A549 (cell line): ENCODE data around the gene NLRP11. TPM values are rescaled to one million over a fixed set of nuclear protein-coding genes. Genes with fewer than 3 reads are reported as not detected.

Source experiments
- ATAC-seq, 2 experiments: fragments of 200-7000 bp in 1 of 2; fragments of >200 bp in 1 of 2; cut with Nextera tagmentation in 1 of 2; cut with Tn5 transposase in 1 of 2; 3 replicates each; pipeline versions ENCODE4 v1.8.0 to v1.9.1; 2018 to 2020; ENCODE audit warnings: mild to moderate bottlenecking in 1 of 2, moderate library complexity in 1 of 2
- CTCF ChIA-PET: fragments of 300-600 bp; sonication (Branson Sonifier 250); formaldehyde crosslinking; extraction: SDS; loops from one replicate; lab custom pipeline; 2021; ENCODE audit warnings: antibody characterized with exemption, inconsistent platforms; lab: Yijun Ruan, JAX
- POLR2A ChIA-PET: fragments of 350-600 bp; formaldehyde crosslinking; extraction: SDS; loops from one replicate; lab custom pipeline; 2021; ENCODE audit warnings: antibody characterized with exemption, inconsistent platforms; lab: Yijun Ruan, JAX
- DNase-seq, 2 experiments: peaks; one replicate each; pipeline versions ENCODE4 v3.0.0 to v3.0.0-alpha.2; 2011 to 2016; ENCODE audit warnings: low read depth in 1 of 2, low spot score in 1 of 2
- FAIRE-seq: peaks from 2 replicates; lab custom pipeline; 2011; peaks lifted over from hg19 to GRCh38; lab: Jason Lieb, UNC
- H3K27ac ChIP-seq, 2 experiments: fragments of >200 bp; sonication (Bioruptor Twin); formaldehyde crosslinking; 3 replicates each; pipeline ENCODE4 v1.5.1; 2016 to 2017
- H3K4me1 ChIP-seq: fragments of >200 bp; sonication (Bioruptor Twin); formaldehyde crosslinking; 3 replicates; pipeline ENCODE4 v1.6.1; 2016
- H3K4me2 ChIP-seq: fragments of >200 bp; sonication (Bioruptor Twin); formaldehyde crosslinking; 3 replicates; pipeline ENCODE4 v1.6.1; 2016
- H3K4me3 ChIP-seq: fragments of >200 bp; sonication (Bioruptor Twin); formaldehyde crosslinking; 3 replicates; pipeline ENCODE4 v1.5.1; 2016
- H3K9me3 ChIP-seq: fragments of >200 bp; sonication (Bioruptor Twin); formaldehyde crosslinking; 3 replicates; pipeline ENCODE4 v1.6.1; 2016
- CBX2 ChIP-seq: fragments of 200-600 bp; sonication (generic); IDR thresholded peaks from 2 replicates; pipeline ENCODE4 v1.6.1; 2016; ENCODE audit warnings: low read depth, mild to moderate bottlenecking, borderline replicate concordance
- CEBPB ChIP-seq, 2 experiments: fragments of >200 bp in 1 of 2; sonication (Bioruptor Twin) in 1 of 2; formaldehyde crosslinking in 1 of 2; IDR thresholded peaks; 2 replicates each; pipeline ENCODE4 v1.6.1; 2012 to 2016
- CHD4 ChIP-seq: fragments of 200-600 bp; sonication (generic); IDR thresholded peaks from 2 replicates; pipeline ENCODE4 v1.6.1; 2016; ENCODE audit warnings: antibody characterized with exemption, mild to moderate bottlenecking, borderline replicate concordance
- FOSL2 ChIP-seq, 2 experiments: fragments of 450-650 bp in 1 of 2; fragments of >200 bp in 1 of 2; sonication (Bioruptor Twin) in 1 of 2; formaldehyde crosslinking; IDR thresholded peaks; 2 replicates each; pipeline versions ENCODE4 v1.5.0 to v1.6.1; 2016 to 2020; ENCODE audit warnings: mild to moderate bottlenecking in 1 of 2, moderate library complexity in 1 of 2
- FOXS1 ChIP-seq: fragments of 250-450 bp; sonication (Bioruptor Pico); IDR thresholded peaks from 2 replicates; pipeline ENCODE4 v1.5.0; 2020; ENCODE audit warnings: mild to moderate bottlenecking, moderate library complexity
- HEYL ChIP-seq: fragments of 250-450 bp; sonication (Bioruptor Pico); IDR thresholded peaks from 2 replicates; pipeline ENCODE4 v1.8.0; 2021; ENCODE audit warnings: mild to moderate bottlenecking, moderate library complexity
- HOXB5 ChIP-seq: fragments of 250-450 bp; sonication (Bioruptor Pico); IDR thresholded peaks from 2 replicates; pipeline ENCODE4 v1.5.0; 2020; ENCODE audit warnings: mild to moderate bottlenecking, moderate library complexity
- JUNB ChIP-seq: fragments of >200 bp; sonication (Bioruptor Twin); formaldehyde crosslinking; IDR thresholded peaks from 2 replicates; pipeline ENCODE4 v1.6.1; 2016
- KDM1A ChIP-seq: fragments of 200-600 bp; sonication (generic); IDR thresholded peaks from 2 replicates; pipeline ENCODE4 v1.6.1; 2016; ENCODE audit warnings: low read depth, mild to moderate bottlenecking
- KDM5A ChIP-seq: fragments of 200-600 bp; sonication (generic); IDR thresholded peaks from 2 replicates; pipeline ENCODE4 v1.6.1; 2016; ENCODE audit warnings: antibody characterized with exemption, mild to moderate bottlenecking
- MAFK ChIP-seq: fragments of 450-650 bp; IDR thresholded peaks from 2 replicates; pipeline ENCODE4 v1.6.1; 2014; ENCODE audit not compliant: partially characterized antibody
- MYC ChIP-seq: IDR thresholded peaks from 2 replicates; pipeline ENCODE4 v1.6.1; 2012; ENCODE audit warnings: mild to moderate bottlenecking, inconsistent platforms, low read length, improper control_type of control experiment, borderline replicate concordance
- PHF8 ChIP-seq: fragments of 200-600 bp; sonication (generic); IDR thresholded peaks from 2 replicates; pipeline ENCODE4 v1.6.1; 2016; ENCODE audit warnings: low read depth, mild to moderate bottlenecking, antibody characterized with exemption, moderate library complexity, borderline replicate concordance
- POLR2AphosphoS2 ChIP-seq: conservative IDR thresholded peaks from 2 replicates; pipeline ENCODE4 v1.6.1; 2012; ENCODE audit warnings: low read length, improper control_type of control experiment, inconsistent platforms
- RAD21 ChIP-seq, 2 experiments: fragments of >200 bp in 1 of 2; sonication (Bioruptor Twin) in 1 of 2; formaldehyde crosslinking in 1 of 2; IDR thresholded peaks in 1 of 2; conservative IDR thresholded peaks in 1 of 2; 2 replicates in 1 of 2; 3 replicates in 1 of 2; pipeline ENCODE4 v1.6.1; 2012 to 2018; ENCODE audit warnings: inconsistent platforms in 1 of 2
- RARB ChIP-seq: fragments of 250-450 bp; sonication (Bioruptor Pico); IDR thresholded peaks from 2 replicates; pipeline ENCODE4 v1.8.0; 2021; ENCODE audit warnings: mild to moderate bottlenecking, moderate library complexity
- RNF2 ChIP-seq: fragments of 200-600 bp; sonication (generic); IDR thresholded peaks from 2 replicates; pipeline ENCODE4 v1.6.1; 2016; ENCODE audit warnings: low read depth, mild to moderate bottlenecking, antibody characterized with exemption, moderate library complexity, borderline replicate concordance
- SMC3 ChIP-seq: fragments of >200 bp; sonication (Bioruptor Twin); formaldehyde crosslinking; IDR thresholded peaks from 3 replicates; pipeline ENCODE4 v1.6.1; 2018; ENCODE audit warnings: inconsistent platforms
- TFCP2L1 ChIP-seq: fragments of 250-450 bp; sonication (Bioruptor Pico); IDR thresholded peaks from 2 replicates; pipeline ENCODE4 v1.5.0; 2021; ENCODE audit warnings: mild to moderate bottlenecking
- ZC3H11A ChIP-seq: fragments of 450-650 bp; IDR thresholded peaks from 2 replicates; pipeline ENCODE4 v1.6.1; 2014; ENCODE audit warnings: antibody characterized with exemption, mild to moderate bottlenecking
- ZFP36 ChIP-seq: fragments of 450-650 bp; IDR thresholded peaks from 2 replicates; pipeline ENCODE4 v1.6.1; 2014; ENCODE audit warnings: borderline replicate concordance; ENCODE audit not compliant: partially characterized antibody
- WGBS: methylation state at CpG from one replicate; pipeline ENCODE4 v1.1.6; 2017; ENCODE audit errors: missing lambda C conversion rate; 5-methylcytosine and 5-hydroxymethylcytosine counted together
- polyA plus RNA-seq, 4 experiments: library from polyadenylated mRNA; depleted of rRNA in 3 of 4; stranded (reverse); fragments of >200 nt; fragmentation: RNase III in 1 of 4; extraction: RNeasy Plus Mini Kit Qiagen cat#74134 plus additional on column Dnase treatment in 1 of 4; gene quantifications; 2 replicates in 3 of 4; 3 replicates in 1 of 4; pipeline ENCODE4 v1.2.3, GENCODE V29; 2011 to 2017
- TF ChIP-seq, protein P1 (sequence below): fragments of 200-600 bp; sonication (generic); IDR thresholded peaks from 2 replicates; pipeline ENCODE4 v1.6.1; 2016; ENCODE audit warnings: antibody characterized with exemption, mild to moderate bottlenecking, moderate library complexity

NLRP11 gene
- polyA plus RNA-seq, 2 of the 4 experiments (the other 2 are of a cell fraction), result 0.03 to 0.06 TPM

DNA sequence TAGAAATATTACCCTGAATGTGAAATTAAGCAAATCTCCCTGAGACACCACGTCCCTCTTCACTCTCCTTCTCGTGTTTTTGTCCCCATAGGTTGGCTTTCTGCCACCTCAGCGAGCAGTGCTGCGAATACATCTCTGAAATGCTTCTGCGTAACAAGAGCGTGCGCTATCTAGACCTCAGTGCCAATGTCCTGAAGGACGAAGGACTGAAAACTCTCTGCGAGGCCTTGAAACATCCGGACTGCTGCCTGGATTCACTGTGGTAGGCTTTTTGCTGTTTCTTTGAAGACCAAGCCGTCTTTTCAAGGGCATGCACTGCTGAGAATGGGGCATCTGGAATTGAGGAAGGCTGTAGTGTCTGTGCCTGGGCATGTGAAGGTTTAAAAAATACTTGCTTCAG lies 38.9 kb upstream of the NLRP11 start (continued):
- TF ChIP-seq, protein P1, sequence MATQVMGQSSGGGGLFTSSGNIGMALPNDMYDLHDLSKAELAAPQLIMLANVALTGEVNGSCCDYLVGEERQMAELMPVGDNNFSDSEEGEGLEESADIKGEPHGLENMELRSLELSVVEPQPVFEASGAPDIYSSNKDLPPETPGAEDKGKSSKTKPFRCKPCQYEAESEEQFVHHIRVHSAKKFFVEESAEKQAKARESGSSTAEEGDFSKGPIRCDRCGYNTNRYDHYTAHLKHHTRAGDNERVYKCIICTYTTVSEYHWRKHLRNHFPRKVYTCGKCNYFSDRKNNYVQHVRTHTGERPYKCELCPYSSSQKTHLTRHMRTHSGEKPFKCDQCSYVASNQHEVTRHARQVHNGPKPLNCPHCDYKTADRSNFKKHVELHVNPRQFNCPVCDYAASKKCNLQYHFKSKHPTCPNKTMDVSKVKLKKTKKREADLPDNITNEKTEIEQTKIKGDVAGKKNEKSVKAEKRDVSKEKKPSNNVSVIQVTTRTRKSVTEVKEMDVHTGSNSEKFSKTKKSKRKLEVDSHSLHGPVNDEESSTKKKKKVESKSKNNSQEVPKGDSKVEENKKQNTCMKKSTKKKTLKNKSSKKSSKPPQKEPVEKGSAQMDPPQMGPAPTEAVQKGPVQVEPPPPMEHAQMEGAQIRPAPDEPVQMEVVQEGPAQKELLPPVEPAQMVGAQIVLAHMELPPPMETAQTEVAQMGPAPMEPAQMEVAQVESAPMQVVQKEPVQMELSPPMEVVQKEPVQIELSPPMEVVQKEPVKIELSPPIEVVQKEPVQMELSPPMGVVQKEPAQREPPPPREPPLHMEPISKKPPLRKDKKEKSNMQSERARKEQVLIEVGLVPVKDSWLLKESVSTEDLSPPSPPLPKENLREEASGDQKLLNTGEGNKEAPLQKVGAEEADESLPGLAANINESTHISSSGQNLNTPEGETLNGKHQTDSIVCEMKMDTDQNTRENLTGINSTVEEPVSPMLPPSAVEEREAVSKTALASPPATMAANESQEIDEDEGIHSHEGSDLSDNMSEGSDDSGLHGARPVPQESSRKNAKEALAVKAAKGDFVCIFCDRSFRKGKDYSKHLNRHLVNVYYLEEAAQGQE, result no peak
- TF ChIP-seq HOXB5 (CRISPR knock-in tag), result no peak
- no peak for TF ChIP-seq ZFP36
- TF ChIP-seq RARB (CRISPR knock-in tag), result no peak
- TF ChIP-seq MYC, result no peak
- TF ChIP-seq, all 56 proteins: peak for 0

DNA sequence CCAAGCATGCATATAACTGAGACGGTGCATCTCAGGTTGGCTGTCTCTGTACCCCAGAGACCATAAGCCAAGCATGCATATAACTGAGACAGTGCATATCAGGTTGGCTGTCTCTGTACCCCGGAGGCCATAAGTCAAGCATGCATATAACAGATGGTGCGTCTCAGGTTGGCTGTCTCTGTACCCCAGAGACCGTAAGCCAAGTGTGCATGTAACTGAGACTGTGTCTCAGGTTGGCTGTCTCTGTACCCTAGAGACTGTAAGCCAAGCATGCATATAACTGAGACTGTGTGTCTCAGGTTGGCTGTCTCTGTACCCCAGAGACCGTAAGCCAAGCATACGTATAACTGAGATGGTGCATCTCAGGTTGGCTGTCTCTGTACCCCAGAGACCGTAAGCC lies 35.3 kb upstream of the NLRP11 start:
- no peak for FAIRE-seq
- H3K9me3 ChIP-seq, result peaks cover 30% of the 10 kb centered on the region; the same call in 2 of the 3 replicates
- DNase-seq, result no peak
- H3K4me3 ChIP-seq, result no peak overlapping the region
- ATAC-seq, result no peak
- H3K27ac ChIP-seq, result no peak overlapping the region
- ChIA-PET POLR2A (no interaction called here), CTCF (no interaction called here)
- no peak overlapping the region for H3K4me2 ChIP-seq
- 51% methylated on average over 7 of the region's 7 CpGs for WGBS
- no peak for TF ChIP-seq FOSL2 (IDR thresholded peaks at IDR 0.05)
- TF ChIP-seq FOSL2 (CRISPR knock-in tag; IDR thresholded peaks at IDR 0.05), result no peak
- no peak for TF ChIP-seq CEBPB (IDR thresholded peaks at IDR 0.05)
- no peak for TF ChIP-seq POLR2AphosphoS2
- H3K4me1 ChIP-seq, result no peaks in the 10 kb centered on the region

DNA sequence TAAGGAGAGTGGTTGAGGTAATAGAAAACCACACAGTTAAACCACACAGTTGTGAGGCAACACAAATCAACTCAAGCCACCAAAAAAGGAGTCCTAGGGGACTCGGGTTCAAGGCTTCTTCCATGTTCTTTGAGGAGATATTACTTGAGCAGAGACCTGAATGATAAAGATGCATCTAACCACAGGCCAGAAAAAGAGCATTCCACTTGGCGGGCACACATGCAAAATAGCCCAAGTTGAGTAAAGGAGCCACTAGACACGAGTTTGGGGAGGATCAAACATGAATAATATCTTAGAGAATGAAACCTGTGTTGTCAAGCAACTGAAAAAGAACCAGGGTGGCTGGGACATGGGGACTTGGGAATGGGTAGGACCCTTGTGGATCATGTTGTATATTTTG lies 34.7 kb upstream of the NLRP11 start:
- CTCF ChIA-PET, result interaction anchor here (0.6 kb wide), 1 partner anchor 61 kb away, joined by 3 read pairs; no protein-coding TSS in a partner anchor
- POLR2A ChIA-PET, result no interaction called here
- no peak for ATAC-seq
- TF ChIP-seq JUNB, result no peak
- TF ChIP-seq FOXS1, result no peak
- TF ChIP-seq HEYL, result no peak
- no peak for TF ChIP-seq KDM5A
- TF ChIP-seq TFCP2L1 (CRISPR knock-in tag), result no peak
- TF ChIP-seq RAD21 (conservative IDR thresholded peaks at IDR 0.05 in 1 of 2, IDR thresholded peaks at IDR 0.05 in 1 of 2), result no peak
- TF ChIP-seq SMC3, result no peak
- TF ChIP-seq CHD4, result no peak
- no peak for TF ChIP-seq HOXB5 (CRISPR knock-in tag)
- no peak for TF ChIP-seq PHF8
- TF ChIP-seq CBX2, result no peak
- TF ChIP-seq KDM1A, result no peak
- no peak for TF ChIP-seq MAFK
- TF ChIP-seq ZC3H11A, result no peak
- TF ChIP-seq RNF2, result no peak
- TF ChIP-seq ZFP36, result no peak
- TF ChIP-seq MYC, result no peak
- Histone ChIP-seq H3K4me3 (no peak overlapping the region), H3K4me2 (no peak overlapping the region), H3K9me3 (peaks cover 33% of the 10 kb centered on the region; the same call in 2 of the 3 replicates), H3K4me1 (no peaks in the 10 kb centered on the region), H3K27ac (no peak overlapping the region)
- no peak for DNase-seq
- no peak for FAIRE-seq
- 5% methylated on average over 3 of the region's 3 CpGs for WGBS
